Epithelial cell of proximal tubule (primary cell): ENCODE data around the gene FAM118A. TPM values are rescaled to one million over a fixed set of nuclear protein-coding genes. Genes with fewer than 3 reads are reported as not detected.
"Not testable (repeated sequence)": the region's sequence is repeated elsewhere in the genome, so short reads cannot be mapped to it uniquely, and the experiment has no call there.

Experiments
- DNase-seq: peaks from one replicate; pipeline ENCODE4 v3.0.0-alpha.2; 2011; ENCODE audit warnings: low read depth
- H3K4me3 ChIP-seq: 2 replicates; pipeline ENCODE4 v1.5.1; 2011; ENCODE audit warnings: low read depth, mild to moderate bottlenecking, low read length
- CTCF ChIP-seq: conservative IDR thresholded peaks from 2 replicates; pipeline ENCODE4 v1.5.1; 2012; ENCODE audit warnings: low read depth, mild to moderate bottlenecking, low read length
- total RNA-seq: library from RNA; depleted of rRNA; stranded (reverse); fragments of >200 nt; gene quantifications from 2 replicates; pipeline ENCODE4 v1.2.3, GENCODE V29; 2015

FAM118A gene
- total RNA-seq, 1 donor from 2014 or later, result 9.5 TPM

- no peak for DNase-seq
- TF ChIP-seq CTCF, result no peak
Measured at GRCh38 chr22:45322873-45323525, 13.3 kb downstream of the FAM118A start.

GRCh38 chr22:45323695-45324094, 14.0 kb downstream of the FAM118A start:
- TF ChIP-seq CTCF, result no peak
- DNase-seq, result no peak
- H3K4me3 ChIP-seq, result no peak overlapping the region

More at GRCh38 chr22:45322873-45323525, 13.3 kb downstream of the FAM118A start:
- H3K4me3 ChIP-seq, result no peak overlapping the region

- no peak for TF ChIP-seq CTCF
- H3K4me3 ChIP-seq, result no peak overlapping the region
- DNase-seq, result no peak
Measured at GRCh38 chr22:45324311-45324711, 14.6 kb downstream of the FAM118A start.

- DNase-seq, result not testable (repeated sequence)
Measured at GRCh38 chr22:45328261-45328660, 18.5 kb downstream of the FAM118A start.

GRCh38 chr22:45328822-45329529, 19.2 kb downstream of the FAM118A start:
- no peak overlapping the region for H3K4me3 ChIP-seq
- no peak for DNase-seq
- TF ChIP-seq CTCF, result no peak

More at GRCh38 chr22:45328261-45328660, 18.5 kb downstream of the FAM118A start:
- not testable (repeated sequence) for H3K4me3 ChIP-seq

- no peak for DNase-seq
- no peak overlapping the region for H3K4me3 ChIP-seq
- no peak for TF ChIP-seq CTCF
Measured at GRCh38 chr22:45329530-45329936, 19.8 kb downstream of the FAM118A start.

- DNase-seq, result no peak
- H3K4me3 ChIP-seq, result no peak overlapping the region
- no peak for TF ChIP-seq CTCF
Measured at GRCh38 chr22:45330548-45330947, 20.8 kb downstream of the FAM118A start.
